HepG2 (cell line): ENCODE measurements around the gene ZNF84. TPM values are rescaled to one million over a fixed set of nuclear protein-coding genes. Genes with fewer than 3 reads are reported as not detected.

Experiments used
- ARID5B ChIP-seq: IDR thresholded peaks from 2 replicates; pipeline ENCODE4 v1.4.0; 2020; ENCODE audit warnings: mild to moderate bottlenecking, missing genetic modification reagents
- ATF5 ChIP-seq: sonication (generic); formaldehyde crosslinking; IDR thresholded peaks from 2 replicates; pipeline ENCODE4 v1.4.0; 2020; ENCODE audit warnings: mild to moderate bottlenecking, low read depth, missing genetic modification reagents
- ELF3 ChIP-seq: IDR thresholded peaks from 2 replicates; pipeline ENCODE4 v1.6.1; 2016; ENCODE audit warnings: missing genetic modification reagents, missing compliant biosample characterization
- FOXP1 ChIP-seq, 2 experiments: fragments of 450-650 bp in 1 of 2; IDR thresholded peaks; 2 replicates each; pipeline ENCODE4 v1.6.1; 2017 to 2018; ENCODE audit warnings: antibody characterized with exemption in 1 of 2
- HMGXB3 ChIP-seq: sonication (generic); formaldehyde crosslinking; IDR thresholded peaks from 2 replicates; pipeline ENCODE4 v1.4.0; 2020; ENCODE audit warnings: missing genetic modification reagents, borderline replicate concordance
- HOXD1 ChIP-seq: sonication (generic); formaldehyde crosslinking; IDR thresholded peaks from 2 replicates; pipeline ENCODE4 v1.5.0; 2020; ENCODE audit warnings: missing genetic modification reagents
- KDM3A ChIP-seq: IDR thresholded peaks from 2 replicates; pipeline ENCODE4 v1.6.1; 2018; ENCODE audit warnings: low read depth, missing compliant biosample characterization
- NCOA1 ChIP-seq: sonication (generic); formaldehyde crosslinking; IDR thresholded peaks from 2 replicates; pipeline ENCODE4 v1.9.0; 2021; ENCODE audit warnings: missing genetic modification reagents
- POLR2G ChIP-seq: fragments of 200-400 bp; formaldehyde crosslinking; IDR thresholded peaks from 2 replicates; pipeline ENCODE4 v1.6.1; 2018; ENCODE audit warnings: mild to moderate bottlenecking, low read depth, low read length, moderate library complexity
- SIX1 ChIP-seq: sonication (generic); formaldehyde crosslinking; IDR thresholded peaks from 2 replicates; pipeline ENCODE4 v1.4.0; 2020; ENCODE audit warnings: missing genetic modification reagents, borderline replicate concordance
- SRY ChIP-seq: sonication (generic); formaldehyde crosslinking; IDR thresholded peaks from 2 replicates; pipeline ENCODE4 v1.8.0; 2022; ENCODE audit warnings: mild to moderate bottlenecking, missing genetic modification reagents
- ZBTB3 ChIP-seq: sonication (generic); formaldehyde crosslinking; IDR thresholded peaks from 2 replicates; pipeline ENCODE4 v1.4.0; 2020; ENCODE audit warnings: low read depth, mild to moderate bottlenecking, moderate library complexity, missing genetic modification reagents, borderline replicate concordance
- ZBTB7B ChIP-seq: sonication (generic); formaldehyde crosslinking; IDR thresholded peaks from 2 replicates; pipeline ENCODE4 v1.4.0; 2020; ENCODE audit warnings: missing genetic modification reagents
- ZBTB8A ChIP-seq: sonication (generic); formaldehyde crosslinking; IDR thresholded peaks from 2 replicates; pipeline ENCODE4 v1.4.0; 2020; ENCODE audit warnings: mild to moderate bottlenecking, low read depth, missing genetic modification reagents, borderline replicate concordance
- ZHX1 ChIP-seq: sonication (generic); formaldehyde crosslinking; IDR thresholded peaks from 2 replicates; pipeline ENCODE4 v1.8.1; 2022; ENCODE audit warnings: low read depth, mild to moderate bottlenecking, missing genetic modification reagents
- ZMYM4 ChIP-seq: sonication (generic); formaldehyde crosslinking; IDR thresholded peaks from 2 replicates; pipeline ENCODE4 v1.8.1; 2023; ENCODE audit warnings: mild to moderate bottlenecking, missing genetic modification reagents
- ZNF256 ChIP-seq: sonication (generic); formaldehyde crosslinking; conservative IDR thresholded peaks from 2 replicates; pipeline ENCODE4 v1.4.0; 2020; ENCODE audit warnings: missing genetic modification reagents
- ZNF274 ChIP-seq: sonication (generic); formaldehyde crosslinking; IDR thresholded peaks from 2 replicates; pipeline ENCODE4 v1.5.1; 2020; ENCODE audit warnings: mild to moderate bottlenecking, missing genetic modification reagents
- ZNF709 ChIP-seq: sonication (generic); formaldehyde crosslinking; IDR thresholded peaks from 2 replicates; pipeline ENCODE4 v1.5.0; 2020; ENCODE audit warnings: mild to moderate bottlenecking, missing genetic modification reagents
- ZNF790 ChIP-seq: sonication (generic); formaldehyde crosslinking; IDR thresholded peaks from 2 replicates; pipeline ENCODE4 v1.8.0; 2022; ENCODE audit warnings: missing genetic modification reagents, mild to moderate bottlenecking, borderline replicate concordance
- polyA plus RNA-seq, 8 experiments: library from polyadenylated mRNA; depleted of rRNA in 3 of 8; stranded (reverse) in 7 of 8; unstranded in 1 of 8; fragments of >200 nt; fragmentation: Illumina TruSeq in 4 of 8; extraction: Trizol in 4 of 8; gene quantifications; 2 replicates each; pipeline versions ENCODE4 v1.2.1 to v1.2.3, GENCODE V29; 2011 to 2016; ENCODE audit warnings: low read depth in 4 of 8, missing spikeins in 1 of 8, mixed read lengths in 1 of 8; ENCODE audit not compliant: insufficient read depth in 1 of 8
- total RNA-seq, 5 experiments: library from RNA; depleted of rRNA; stranded (reverse); fragments of >200 nt; fragmentation: Illumina TruSeq; extraction: Trizol; gene quantifications; 2 replicates each; pipeline ENCODE4 v1.2.3, GENCODE V29; 2016; ENCODE audit warnings: low read depth in 1 of 5

ZNF84 gene
- total and polyA plus RNA-seq, 2 of the 13 experiments (the other 11 are each of a cell fraction or from before 2014, with no cell fraction given), result 15.5 to 21.8 TPM

GRCh38 chr12:133080026-133080367 lies 42.7 kb downstream of the ZNF84 start (continued):
- TF ChIP-seq ARID5B (CRISPR knock-in tag) (0 out of 2 replicates have a peak, but pooled peaks have one; percentile 19), ZNF274 (CRISPR knock-in tag) (no peak), ZBTB8A (CRISPR knock-in tag) (no peak), ZNF709 (CRISPR knock-in tag) (no peak), SRY (no peak), ZMYM4 (CRISPR knock-in tag) (no peak), ZBTB3 (CRISPR knock-in tag) (no peak), HOXD1 (CRISPR knock-in tag) (no peak), KDM3A (CRISPR knock-in tag) (no peak), ZHX1 (CRISPR knock-in tag) (no peak), HMGXB3 (CRISPR knock-in tag) (peak; percentile 50; the same call in 1 of the 2 replicates), FOXP1 (IDR thresholded peaks at IDR 0.05) (no peak), FOXP1 (CRISPR knock-in tag; IDR thresholded peaks at IDR 0.05) (no peak; the same call in 1 of the 2 replicates), ZBTB7B (CRISPR knock-in tag) (no peak), POLR2G (no peak), ELF3 (peak; percentile 89), ATF5 (CRISPR knock-in tag) (no peak), ZNF790 (peak; percentile 20; the same call in 1 of the 2 replicates), ZNF256 (0 out of 2 replicates have a peak, but pooled peaks have one; percentile 86), NCOA1 (CRISPR knock-in tag) (no peak), SIX1 (CRISPR knock-in tag) (peak; percentile 49; the same call in 1 of the 2 replicates)
